GM12874 (cell line): ENCODE results near the gene TRIM17.

ENCODE experiments used
- CTCF ChIP-seq: IDR thresholded peaks from 2 replicates; pipeline ENCODE4 v1.5.1; 2011; ENCODE audit warnings: low read depth, mild to moderate bottlenecking, control low read depth, low read length, moderate library complexity; ENCODE audit not compliant: insufficient read depth

Gene TRIM17

GRCh38 chr1:228397966-228398365, 18.7 kb downstream of the TRIM17 start:
- TF ChIP-seq CTCF = no peak

- TF ChIP-seq CTCF = no peak
Measured at GRCh38 chr1:228396770-228397662, 19.6 kb downstream of the TRIM17 start.

GRCh38 chr1:228394571-228395394, 21.9 kb downstream of the TRIM17 start:
- TF ChIP-seq CTCF = no peak

GRCh38 chr1:228393811-228394570, 22.7 kb downstream of the TRIM17 start:
- no peak for TF ChIP-seq CTCF

- 0 out of 2 replicates have a peak, but pooled peaks have one; percentile 21 for TF ChIP-seq CTCF
Measured at GRCh38 chr1:228393268-228393701, 23.4 kb downstream of the TRIM17 start.

GRCh38 chr1:228392111-228392936, 24.3 kb downstream of the TRIM17 start:
- TF ChIP-seq CTCF = no peak
